Bronchial epithelial cell (primary cell): ENCODE measurements around the gene CXADR. TPM values are rescaled to one million over a fixed set of nuclear protein-coding genes. Genes with fewer than 3 reads are reported as not detected.
"Not testable (repeated sequence)": the region's sequence is repeated elsewhere in the genome, so short reads cannot be mapped to it uniquely, and the experiment has no call there.

ENCODE experiments used
- DNase-seq: peaks from one replicate; pipeline ENCODE4 v3.0.0-alpha.2; 2010; ENCODE audit warnings: low read depth
- FAIRE-seq: peaks from 2 replicates; lab custom pipeline; 2011; peaks lifted over from hg19 to GRCh38; lab: Jason Lieb, UNC
- H3K27me3 ChIP-seq: 2 replicates; pipeline ENCODE4 v1.5.1; 2011; ENCODE audit warnings: low read length; ENCODE audit not compliant: control insufficient read depth, insufficient read depth
- H3K36me3 ChIP-seq: 2 replicates; pipeline ENCODE4 v1.5.1; 2011; ENCODE audit warnings: low read length; ENCODE audit not compliant: control insufficient read depth, insufficient read depth
- H3K4me3 ChIP-seq: 2 replicates; pipeline ENCODE4 v1.5.1; 2011; ENCODE audit warnings: mild to moderate bottlenecking, low read depth, low read length, control low read depth
- total RNA-seq: library from RNA; depleted of rRNA; stranded (reverse); fragments of >200 nt; gene quantifications from 2 replicates; pipeline ENCODE4 v1.2.1, GENCODE V29; 2014
- TF ChIP-seq, protein P1 (sequence below): IDR thresholded peaks from 2 replicates; pipeline ENCODE4 v1.5.1; 2011; ENCODE audit warnings: mild to moderate bottlenecking, moderate library complexity, low read length, control low read depth, inconsistent platforms; ENCODE audit not compliant: insufficient read depth, severe bottlenecking

The CXADR gene
- total RNA-seq, 1 donor from 2014 or later, result 27.9 TPM

DNA sequence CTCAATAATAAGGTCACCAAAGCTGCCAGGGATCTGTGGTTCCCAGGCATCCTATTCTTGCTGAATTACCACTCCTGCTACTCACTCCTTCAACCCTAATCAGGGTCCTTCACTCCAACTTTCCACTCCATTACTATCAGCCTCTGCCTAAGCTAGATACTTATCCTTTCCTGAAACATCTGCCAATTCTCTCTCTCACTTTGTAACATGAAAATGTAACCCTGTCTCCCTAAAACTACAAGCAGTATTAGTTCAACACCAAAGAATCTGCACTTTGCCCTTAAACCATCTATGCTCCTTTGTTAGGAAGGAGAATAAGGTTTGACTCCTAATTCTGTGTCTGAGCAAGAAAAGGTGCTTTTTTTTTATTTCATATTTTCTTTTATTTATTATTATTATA is 15.5 kb upstream of the CXADR start:
- DNase-seq (no peak), FAIRE-seq (no peak)
- Histone ChIP-seq H3K27me3 (peaks cover 24% of the 10 kb centered on the region), H3K4me3 (no peak overlapping the region), H3K36me3 (no peaks in the 10 kb centered on the region)
- TF ChIP-seq, protein P1, sequence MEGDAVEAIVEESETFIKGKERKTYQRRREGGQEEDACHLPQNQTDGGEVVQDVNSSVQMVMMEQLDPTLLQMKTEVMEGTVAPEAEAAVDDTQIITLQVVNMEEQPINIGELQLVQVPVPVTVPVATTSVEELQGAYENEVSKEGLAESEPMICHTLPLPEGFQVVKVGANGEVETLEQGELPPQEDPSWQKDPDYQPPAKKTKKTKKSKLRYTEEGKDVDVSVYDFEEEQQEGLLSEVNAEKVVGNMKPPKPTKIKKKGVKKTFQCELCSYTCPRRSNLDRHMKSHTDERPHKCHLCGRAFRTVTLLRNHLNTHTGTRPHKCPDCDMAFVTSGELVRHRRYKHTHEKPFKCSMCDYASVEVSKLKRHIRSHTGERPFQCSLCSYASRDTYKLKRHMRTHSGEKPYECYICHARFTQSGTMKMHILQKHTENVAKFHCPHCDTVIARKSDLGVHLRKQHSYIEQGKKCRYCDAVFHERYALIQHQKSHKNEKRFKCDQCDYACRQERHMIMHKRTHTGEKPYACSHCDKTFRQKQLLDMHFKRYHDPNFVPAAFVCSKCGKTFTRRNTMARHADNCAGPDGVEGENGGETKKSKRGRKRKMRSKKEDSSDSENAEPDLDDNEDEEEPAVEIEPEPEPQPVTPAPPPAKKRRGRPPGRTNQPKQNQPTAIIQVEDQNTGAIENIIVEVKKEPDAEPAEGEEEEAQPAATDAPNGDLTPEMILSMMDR, result no peak

DNA sequence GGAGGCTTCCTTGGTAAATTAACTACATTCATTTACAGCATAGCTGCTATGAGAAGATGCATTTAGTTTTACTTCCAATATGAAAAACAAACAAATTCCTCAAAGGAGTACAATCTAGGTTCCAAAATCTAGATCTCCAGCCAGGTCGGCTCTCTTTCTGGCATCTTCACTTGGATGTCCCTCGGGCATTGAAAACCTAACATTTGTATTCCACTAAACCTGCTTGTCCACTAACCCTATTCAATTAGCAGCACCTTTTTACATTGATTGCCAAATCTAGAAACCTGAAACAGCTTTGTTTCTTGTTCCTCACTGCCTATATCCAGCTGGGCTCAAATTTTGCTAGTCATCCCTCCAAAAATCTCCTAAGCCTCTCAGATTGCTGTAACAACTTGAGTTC is 14.3 kb upstream of the CXADR start:
- Histone ChIP-seq H3K27me3 (peaks cover 24% of the 10 kb centered on the region), H3K36me3 (no peaks in the 10 kb centered on the region), H3K4me3 (no peak overlapping the region)
- DNase-seq, result no peak
- no peak for FAIRE-seq
- TF ChIP-seq, protein P1, result no peak

DNA sequence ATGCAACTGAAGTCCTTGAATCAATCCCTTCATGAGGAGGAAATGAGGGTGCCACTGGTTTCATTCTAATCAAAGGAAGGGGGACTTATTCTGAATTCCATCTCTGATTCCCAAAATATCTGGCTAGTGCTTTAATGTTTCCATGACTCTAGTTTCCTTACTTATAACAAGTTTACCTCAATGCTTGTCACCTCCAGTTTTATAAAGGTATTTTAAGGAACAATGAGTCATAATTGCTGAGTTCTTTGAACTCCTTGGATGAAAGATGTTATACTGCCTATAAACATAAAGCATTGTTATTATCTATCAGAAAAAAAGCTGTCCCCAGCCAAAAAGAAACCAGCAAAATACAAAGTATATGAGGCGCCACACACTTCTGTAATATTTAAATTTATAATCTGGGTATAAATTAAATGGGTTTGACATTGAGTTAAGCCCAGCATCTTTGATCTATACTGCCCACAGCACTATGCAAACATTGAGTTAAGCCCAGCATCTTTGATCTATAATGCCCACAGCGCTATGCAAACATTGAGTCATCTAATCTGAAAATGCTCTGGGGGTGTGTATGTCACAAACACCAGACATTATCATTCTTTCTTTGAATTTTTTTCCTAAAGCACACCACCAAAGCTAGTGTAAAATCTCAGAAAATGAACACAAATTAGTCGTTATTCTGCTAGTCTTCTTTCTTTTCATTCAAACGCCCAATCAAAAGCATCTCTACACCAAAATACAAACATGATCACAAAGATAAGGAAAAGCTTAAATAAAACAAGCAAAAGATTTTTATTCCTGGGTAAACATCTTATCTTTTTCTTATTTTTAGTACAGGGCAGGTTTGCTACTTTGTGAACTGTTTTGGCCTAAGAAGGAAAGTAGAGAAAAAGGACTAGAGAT is 11.5 kb upstream of the CXADR start:
- TF ChIP-seq, protein P1, result no peak
- Histone ChIP-seq H3K27me3 (peaks cover 16% of the 10 kb centered on the region), H3K36me3 (no peaks in the 10 kb centered on the region), H3K4me3 (no peak overlapping the region)
- DNase-seq, result peak; percentile 44
- no peak for FAIRE-seq

DNA sequence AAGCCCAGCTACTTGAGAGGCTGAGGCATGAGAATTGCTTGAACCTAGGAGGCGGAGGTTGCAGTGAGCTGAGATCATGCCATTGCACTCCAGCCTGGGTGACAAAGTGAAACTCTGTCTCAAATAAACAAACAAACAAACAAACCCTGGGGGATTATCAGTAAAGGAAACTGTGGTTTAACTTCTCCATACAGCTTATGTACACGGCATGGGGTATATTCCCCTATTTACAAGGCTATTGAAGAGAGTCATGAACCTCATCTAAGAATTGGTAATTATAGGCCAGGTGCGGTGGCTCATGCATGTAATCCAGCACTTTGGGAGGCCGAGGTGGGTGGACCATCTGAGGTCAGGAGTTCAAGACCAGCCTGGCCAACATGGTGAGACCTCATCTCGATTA is 9.9 kb upstream of the CXADR start:
- not testable (repeated sequence) for H3K4me3 ChIP-seq, FAIRE-seq, H3K36me3 ChIP-seq, DNase-seq
- H3K27me3 ChIP-seq, result peaks cover 12% of the 10 kb centered on the region

DNA sequence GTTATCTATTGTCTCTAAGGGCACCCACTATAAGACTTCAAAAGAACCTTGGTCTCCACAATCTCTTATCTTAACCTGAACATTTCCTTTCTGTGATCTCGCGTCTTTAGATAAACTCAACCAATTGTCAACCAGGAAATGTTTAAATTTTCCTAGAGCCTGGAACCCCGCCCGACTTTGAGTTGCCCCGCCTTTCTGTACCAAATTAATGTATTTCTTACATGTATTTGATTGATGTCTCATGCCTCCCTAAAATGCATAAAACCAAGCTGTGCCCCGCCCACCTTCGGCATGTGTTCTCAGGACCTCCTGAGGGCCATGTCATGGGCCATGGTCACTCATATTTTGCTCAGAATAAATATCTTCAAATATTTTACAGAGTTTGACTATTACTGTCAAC is 5.9 kb upstream of the CXADR start:
- Histone ChIP-seq H3K36me3 (no peaks in the 10 kb centered on the region), H3K27me3 (peaks cover 2% of the 10 kb centered on the region), H3K4me3 (no peak overlapping the region)
- DNase-seq (no peak), FAIRE-seq (no peak)
- TF ChIP-seq, protein P1, result no peak

DNA sequence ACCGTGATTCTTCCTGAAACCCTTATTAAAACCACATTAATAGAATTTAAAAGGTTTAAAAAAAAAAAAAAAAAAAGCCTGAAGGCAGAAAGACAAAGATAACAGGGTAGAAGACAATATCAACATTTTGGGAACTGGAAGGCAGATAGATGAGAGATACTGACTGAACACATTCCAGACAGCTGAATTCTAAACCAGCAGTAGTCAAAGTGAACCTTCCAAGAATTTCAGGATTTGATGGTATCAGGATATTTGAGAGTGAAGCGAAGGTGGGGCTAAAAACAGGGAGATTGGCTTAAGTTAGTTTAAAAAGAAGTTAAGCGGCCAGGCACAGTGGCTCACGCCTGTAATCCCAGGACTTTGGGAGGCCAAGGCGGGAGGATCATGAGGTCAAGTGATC is 5.3 kb upstream of the CXADR start:
- FAIRE-seq (no peak), DNase-seq (no peak)
- TF ChIP-seq, protein P1, result no peak
- peaks cover 2% of the 10 kb centered on the region for H3K27me3 ChIP-seq
- no peak overlapping the region for H3K4me3 ChIP-seq
- no peaks in the 10 kb centered on the region for H3K36me3 ChIP-seq
